Sigmoid colon (tissue), 7 donors: ENCODE data around the gene DCAF7. TPM values are rescaled to one million over a fixed set of nuclear protein-coding genes. Genes with fewer than 3 reads are reported as not detected.

Source experiments
- DNase-seq: peaks from one replicate; pipeline ENCODE4 v3.0.0-alpha.2; 2019
- H3K27ac ChIP-seq, 4 donors: fragments of 200-600 bp; sonication (generic); one replicate each; pipeline ENCODE4 v1.5.1; 2016 to 2019; ENCODE audit warnings: mild to moderate bottlenecking in 1 of 4
- H3K27me3 ChIP-seq, 3 donors: fragments of 200-600 bp; sonication (generic); one replicate each; pipeline ENCODE4 v1.5.1; 2019; ENCODE audit warnings: mild to moderate bottlenecking in 1 of 3
- H3K36me3 ChIP-seq, 4 donors: fragments of 200-600 bp; sonication (generic); one replicate each; pipeline ENCODE4 v1.5.1; 2016 to 2019
- H3K4me1 ChIP-seq, 4 donors: fragments of 200-600 bp; sonication (generic); one replicate each; pipeline ENCODE4 v1.5.1; 2017 to 2019
- H3K4me3 ChIP-seq, 4 donors: fragments of 200-600 bp; sonication (generic); one replicate each; pipeline ENCODE4 v1.5.1; 2017 to 2019; ENCODE audit warnings: mild to moderate bottlenecking in 2 of 4, moderate library complexity in 1 of 4
- H3K9me3 ChIP-seq, 4 donors: fragments of 200-600 bp in 3 of 4; sonication (generic) in 3 of 4; one replicate each; pipeline versions ENCODE4 v1.5.1 to v1.6.1; 2013 to 2019
- EP300 ChIP-seq, 4 donors: sonication (generic); formaldehyde crosslinking; IDR thresholded peaks; one replicate each; pipeline ENCODE4 v1.6.1; 2017; ENCODE audit warnings: antibody characterized with exemption in 4 of 4
- POLR2AphosphoS5 ChIP-seq, 4 donors: sonication (generic); formaldehyde crosslinking; IDR thresholded peaks; one replicate each; pipeline ENCODE4 v1.6.1; 2017; ENCODE audit warnings: antibody characterized with exemption in 4 of 4
- WGBS, 2 donors: extraction: QIAGEN DNeasy Blood & Tissue Kit; methylation state at CpG; one replicate each; pipeline ENCODE4 v1.1.7; 2013; 5-methylcytosine and 5-hydroxymethylcytosine counted together
- intact Hi-C: fragments of 100-400 bp; cut with DNase I; formaldehyde crosslinking; loops from one replicate; pipeline ENCODE4 v1.15.1; 2023
- polyA plus RNA-seq, 3 donors: library from polyadenylated mRNA; stranded (reverse); fragments of 200-250 nt; gene quantifications; one replicate each; pipeline ENCODE4 v1.2.3, GENCODE V29; 2013
- small RNA-seq, 3 donors: library from RNA; depleted of rRNA; stranded (forward); fragments of <200 nt; gene quantifications; one replicate each; pipeline ENCODE3, GENCODE V24; 2016
- total RNA-seq, 4 donors: library from RNA; depleted of rRNA; stranded (reverse); fragments of >200 nt; gene quantifications; one replicate each; pipeline ENCODE4 v1.1.0, GENCODE V29; 2016
- TF ChIP-seq, protein P1 (sequence below), 4 experiments: fragments of 450-650 bp in 3 of 4; fragments of 200-600 bp in 1 of 4; IDR thresholded peaks; one replicate each; pipeline ENCODE4 v1.5.1; 2016 to 2019; ENCODE audit warnings: antibody characterized with exemption in 4 of 4, mild to moderate bottlenecking in 3 of 4, moderate library complexity in 2 of 4
- donor health status: healthy with polysubstance abuse.
- donor health status: Bipolar disorder and iron deficiency.
- donor health status: healthy.

The DCAF7 gene
- total and polyA plus RNA-seq, 7 donors: 14.4 to 34.6 (median 23.1) TPM

DNA sequence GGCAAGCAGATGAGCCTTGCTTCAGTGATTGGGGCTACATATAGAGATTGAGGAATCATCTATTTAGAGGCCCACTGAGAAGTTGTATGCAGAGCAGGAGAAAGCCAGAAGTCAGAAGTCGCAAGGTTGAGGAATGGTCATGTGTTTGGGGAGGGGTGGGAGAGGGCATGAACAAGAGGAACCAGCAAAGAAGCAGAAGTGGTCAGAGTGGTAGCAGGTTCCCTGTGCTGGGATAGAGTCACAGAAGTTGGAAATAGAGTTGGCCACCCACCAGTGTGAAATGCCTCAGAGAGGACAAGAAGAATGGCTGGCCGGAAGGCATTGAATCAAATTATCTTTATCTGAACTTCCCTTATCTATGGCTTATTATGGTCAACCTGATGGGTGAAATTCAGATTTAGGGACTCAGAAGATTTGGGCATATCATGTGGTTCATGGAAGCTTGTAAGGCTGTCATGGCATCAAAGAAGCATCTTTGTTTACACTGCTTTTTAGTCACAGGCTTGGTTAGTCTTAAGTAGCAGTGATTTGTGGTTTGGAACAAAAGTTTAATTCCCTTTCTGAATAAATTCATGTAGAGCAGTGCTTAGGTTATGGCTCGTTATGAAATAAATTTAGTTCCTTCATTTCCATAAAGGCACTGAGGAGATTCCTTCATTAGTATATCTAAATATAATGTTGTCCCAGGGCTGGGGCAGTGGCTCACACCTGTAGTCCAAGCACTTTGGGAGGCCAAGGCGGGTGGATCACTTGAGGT lies 91.6 kb downstream of the DCAF7 start:
- Histone ChIP-seq H3K27ac (no peak overlapping the region), H3K36me3 (peaks cover 0 to 39% (median 10%) of the 10 kb centered on the region in 4 donors), H3K9me3 (no peaks in the 10 kb centered on the region), H3K4me1 (peaks cover 0 to 50% (median 38%) of the 10 kb centered on the region in 4 donors), H3K4me3 (no peak overlapping the region), H3K27me3 (no peaks in the 10 kb centered on the region)
- TF ChIP-seq, protein P1, sequence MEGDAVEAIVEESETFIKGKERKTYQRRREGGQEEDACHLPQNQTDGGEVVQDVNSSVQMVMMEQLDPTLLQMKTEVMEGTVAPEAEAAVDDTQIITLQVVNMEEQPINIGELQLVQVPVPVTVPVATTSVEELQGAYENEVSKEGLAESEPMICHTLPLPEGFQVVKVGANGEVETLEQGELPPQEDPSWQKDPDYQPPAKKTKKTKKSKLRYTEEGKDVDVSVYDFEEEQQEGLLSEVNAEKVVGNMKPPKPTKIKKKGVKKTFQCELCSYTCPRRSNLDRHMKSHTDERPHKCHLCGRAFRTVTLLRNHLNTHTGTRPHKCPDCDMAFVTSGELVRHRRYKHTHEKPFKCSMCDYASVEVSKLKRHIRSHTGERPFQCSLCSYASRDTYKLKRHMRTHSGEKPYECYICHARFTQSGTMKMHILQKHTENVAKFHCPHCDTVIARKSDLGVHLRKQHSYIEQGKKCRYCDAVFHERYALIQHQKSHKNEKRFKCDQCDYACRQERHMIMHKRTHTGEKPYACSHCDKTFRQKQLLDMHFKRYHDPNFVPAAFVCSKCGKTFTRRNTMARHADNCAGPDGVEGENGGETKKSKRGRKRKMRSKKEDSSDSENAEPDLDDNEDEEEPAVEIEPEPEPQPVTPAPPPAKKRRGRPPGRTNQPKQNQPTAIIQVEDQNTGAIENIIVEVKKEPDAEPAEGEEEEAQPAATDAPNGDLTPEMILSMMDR (IDR thresholded peaks at IDR 0.05): no peak
- TF ChIP-seq EP300 (IDR thresholded peaks at IDR 0.05) (no peak), POLR2AphosphoS5 (IDR thresholded peaks at IDR 0.05) (no peak)
- no peak for DNase-seq
- WGBS, 2 donors: 85 to 91% methylated on average over 4 of the region's 4 CpGs
- intact Hi-C loops: no loop called here

Small RNAs within 50 kb of the gene (small RNA-seq; reads per million reads assigned to genes)
- 0 reads per million in 3 donors for gene RNU6-288P

Other genes starting within 250 kb of the DCAF7 start
- 10 to 100 TPM in 3 of 4 donors, 1 to 10 TPM in 1; 6.3 to 16.4 (median 12.9) TPM for gene CYB561, start 104.2 kb upstream of the DCAF7 start, total RNA-seq
- gene CYB561, start 104.2 kb upstream of the DCAF7 start, polyA plus RNA-seq: 10 to 100 TPM in 2 of 3 donors, 1 to 10 TPM in 1; 9.0 to 59.2 (median 10.2) TPM
- 10 to 100 TPM in 1 of 4 donors, 1 to 10 TPM in 3; 1.4 to 24.9 (median 2.8) TPM for gene ACE, start 73.4 kb upstream of the DCAF7 start, total RNA-seq
- gene ACE, start 73.4 kb upstream of the DCAF7 start, polyA plus RNA-seq: 1 to 10 TPM; 2.4 to 9.8 (median 2.5) TPM
- not detected for gene KCNH6, start 27.1 kb upstream of the DCAF7 start, total RNA-seq
- gene KCNH6, start 27.1 kb upstream of the DCAF7 start, polyA plus RNA-seq: under 1 TPM in 1 of 3 donors, not detected in 2; 0.13 TPM
- gene TACO1, start 50.4 kb downstream of the DCAF7 start, total RNA-seq: 10 to 100 TPM; 11.2 to 19.9 (median 14.3) TPM
- gene TACO1, start 50.4 kb downstream of the DCAF7 start, polyA plus RNA-seq: 10 to 100 TPM; 28.1 to 50.9 (median 34.2) TPM
- gene MAP3K3, start 71.9 kb downstream of the DCAF7 start, total RNA-seq: 10 to 100 TPM; 51.5 to 68.7 (median 59.8) TPM
- gene MAP3K3, start 71.9 kb downstream of the DCAF7 start, polyA plus RNA-seq: 10 to 100 TPM in 1 of 3 donors, 1 to 10 TPM in 2; 4.4 to 18.8 (median 8.4) TPM
- gene LIMD2, start 149.6 kb downstream of the DCAF7 start, total RNA-seq: 10 to 100 TPM in 1 of 4 donors, 1 to 10 TPM in 3; 3.0 to 16.8 (median 8.5) TPM
- gene LIMD2, start 149.6 kb downstream of the DCAF7 start, polyA plus RNA-seq: 100 to 1,000 TPM in 1 of 3 donors, 1 to 10 TPM in 2; 3.5 to 119 (median 3.6) TPM
- 10 to 100 TPM; 20.0 to 45.1 (median 24.7) TPM for gene STRADA, start 191.3 kb downstream of the DCAF7 start, total RNA-seq
- 10 to 100 TPM in 1 of 3 donors, 1 to 10 TPM in 2; 7.2 to 18.3 (median 7.6) TPM for gene STRADA, start 191.3 kb downstream of the DCAF7 start, polyA plus RNA-seq
- gene CCDC47, start 223.1 kb downstream of the DCAF7 start, total RNA-seq: 10 to 100 TPM; 35.7 to 47.1 (median 43.5) TPM
- 10 to 100 TPM; 12.0 to 65.4 (median 39.3) TPM for gene CCDC47, start 223.1 kb downstream of the DCAF7 start, polyA plus RNA-seq
- gene DDX42, start 223.7 kb downstream of the DCAF7 start, total RNA-seq: 100 to 1,000 TPM in 2 of 4 donors, 10 to 100 TPM in 2; 82.0 to 136 (median 101) TPM
- gene DDX42, start 223.7 kb downstream of the DCAF7 start, polyA plus RNA-seq: 10 to 100 TPM; 30.7 to 62.3 (median 40.8) TPM